PC-3 (cell line): ENCODE data around the gene BIK. TPM values are rescaled to one million over a fixed set of nuclear protein-coding genes. Genes with fewer than 3 reads are reported as not detected.

Source experiments
- ATAC-seq: fragments of 200-7000 bp; cut with Tn5 transposase; 2 replicates; pipeline ENCODE4 v1.9.1; 2020; ENCODE audit warnings: mild to moderate bottlenecking, moderate library complexity
- BruUV-seq: library from RNA; stranded (reverse); fragments of 400-500 nt; replicated peaks from 2 replicates; lab custom pipeline; 2021; lab: Mats Ljungman, UMichigan
- CTCF ChIA-PET: fragments of 300-600 bp; sonication (Branson Sonifier 250); formaldehyde crosslinking; loops from one replicate; lab custom pipeline; 2022; ENCODE audit warnings: antibody characterized with exemption; lab: Charles Lee
- POLR2A ChIA-PET: fragments of 300-600 bp; sonication (Branson Sonifier 250); formaldehyde crosslinking; loops from one replicate; lab custom pipeline; 2022; ENCODE audit warnings: antibody characterized with exemption; ENCODE audit not compliant: unreplicated experiment; lab: Charles Lee
- DNase-seq: peaks from one replicate; pipeline ENCODE4 v3.0.0-alpha.2; 2015
- H2AFZ ChIP-seq: fragments of 300-600 bp; sonication (generic); 2 replicates; pipeline ENCODE4 v1.6.0; 2016; ENCODE audit warnings: antibody characterized with exemption, low read length
- H3F3A ChIP-seq: fragments of 300-600 bp; sonication (generic); one replicate; pipeline ENCODE4 v1.6.0; 2017; ENCODE audit warnings: antibody characterized with exemption, low read length, control low read depth, mild to moderate bottlenecking; ENCODE audit not compliant: unreplicated experiment
- H3K27ac ChIP-seq: fragments of 300-600 bp; sonication (generic); 2 replicates; pipeline ENCODE4 v1.5.1; 2016; ENCODE audit warnings: mild to moderate bottlenecking, low read length
- H3K27me3 ChIP-seq: fragments of 300-600 bp; sonication (generic); 2 replicates; pipeline ENCODE4 v1.6.1; 2016; ENCODE audit warnings: low read length, mixed read lengths
- H3K36me3 ChIP-seq: fragments of 300-600 bp; sonication (generic); 2 replicates; pipeline ENCODE4 v1.6.1; 2016; ENCODE audit warnings: low read depth, mixed run types, low read length, mixed read lengths
- H3K4me1 ChIP-seq: fragments of 300-600 bp; sonication (generic); 2 replicates; pipeline ENCODE4 v1.5.1; 2016; ENCODE audit warnings: low read length; ENCODE audit not compliant: insufficient read depth
- H3K4me2 ChIP-seq: fragments of 300-600 bp; sonication (generic); 2 replicates; pipeline ENCODE4 v1.6.0; 2016; ENCODE audit warnings: low read length
- H3K4me3 ChIP-seq: fragments of 300-600 bp; sonication (generic); 2 replicates; pipeline ENCODE4 v1.5.1; 2016; ENCODE audit warnings: mild to moderate bottlenecking, low read length, mixed read lengths
- H3K79me2 ChIP-seq: fragments of 300-600 bp; sonication (generic); 2 replicates; pipeline ENCODE4 v1.6.1; 2017; ENCODE audit warnings: low read length, mixed read lengths
- H3K9ac ChIP-seq: fragments of 300-600 bp; sonication (generic); 2 replicates; pipeline ENCODE4 v1.6.0; 2016; ENCODE audit warnings: mild to moderate bottlenecking, low read length
- H3K9me2 ChIP-seq: fragments of 300-600 bp; sonication (generic); replicated peaks from 2 replicates; pipeline ENCODE4 v1.6.1; 2016; ENCODE audit warnings: mixed run types, low read length, mixed read lengths
- H3K9me3 ChIP-seq: fragments of 300-600 bp; sonication (generic); 2 replicates; pipeline ENCODE4 v1.6.1; 2016; ENCODE audit warnings: low read length, mixed read lengths
- H4K20me1 ChIP-seq: fragments of 300-600 bp; sonication (generic); 2 replicates; pipeline ENCODE4 v1.6.1; 2016; ENCODE audit warnings: low read length, mixed read lengths
- EZH2 ChIP-seq: fragments of 300-600 bp; sonication (generic); IDR thresholded peaks from one replicate; pipeline ENCODE4 v1.6.1; 2017; ENCODE audit warnings: antibody characterized with exemption, mild to moderate bottlenecking, low read length; ENCODE audit not compliant: unreplicated experiment
- EZH2phosphoT487 ChIP-seq: fragments of 300-600 bp; sonication (generic); IDR thresholded peaks from 2 replicates; pipeline ENCODE4 v1.6.1; 2018; ENCODE audit warnings: mild to moderate bottlenecking, antibody characterized with exemption, low read length, borderline replicate concordance
- intact Hi-C: fragments of 100-400 bp; cut with micrococcal nuclease; formaldehyde crosslinking; loops from 2 replicates; pipeline ENCODE4 v1.9.0; 2023
- total RNA-seq: library from RNA; depleted of rRNA; stranded (reverse); fragments of >200 nt; gene quantifications from 2 replicates; pipeline ENCODE4 v1.2.3, GENCODE V29; 2014
- TF ChIP-seq, protein P1 (sequence below): fragments of 300-600 bp; sonication (generic); conservative IDR thresholded peaks from 2 replicates; pipeline ENCODE4 v1.5.1; 2017; ENCODE audit warnings: antibody characterized with exemption, low read depth, mild to moderate bottlenecking, low read length

The BIK gene
- total RNA-seq, 1 experiment from 2014 or later, result 24.6 TPM

DNA sequence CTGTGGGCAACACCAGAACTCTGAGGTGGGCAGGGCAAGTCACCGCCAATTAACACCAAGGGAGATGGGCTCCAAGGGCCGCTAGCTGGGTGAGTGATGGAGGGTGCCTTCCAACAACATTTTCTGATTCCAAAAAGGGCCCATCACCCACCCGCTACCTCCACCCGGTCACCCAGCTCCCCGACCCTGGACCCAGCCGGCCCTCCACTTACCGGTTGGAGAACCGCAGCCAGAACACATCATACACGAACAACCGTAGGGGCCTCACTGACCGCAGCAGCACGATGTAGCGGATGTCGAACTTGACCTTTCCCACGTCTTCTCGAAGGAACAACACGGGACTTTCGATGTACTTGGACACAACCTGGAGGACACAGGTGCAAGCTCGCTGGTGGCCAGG lies 61.6 kb downstream of the BIK start:
- H4K20me1 ChIP-seq, result no peaks in the 10 kb centered on the region
- H3F3A ChIP-seq, result no peaks in the 10 kb centered on the region
- no TSS peak for BruUV-seq
- H3K9ac ChIP-seq, result no peak overlapping the region
- H2AFZ ChIP-seq, result no peak overlapping the region
- DNase-seq, result no peak
- intact Hi-C loops, result no loop called here
- no peak for ATAC-seq
- H3K9me2 ChIP-seq, result no peaks in the 10 kb centered on the region
- H3K4me2 ChIP-seq, result no peak overlapping the region
- H3K36me3 ChIP-seq, result no peaks in the 10 kb centered on the region
- no peak for TF ChIP-seq EZH2phosphoT487
- no peak for TF ChIP-seq EZH2
- TF ChIP-seq, protein P1, sequence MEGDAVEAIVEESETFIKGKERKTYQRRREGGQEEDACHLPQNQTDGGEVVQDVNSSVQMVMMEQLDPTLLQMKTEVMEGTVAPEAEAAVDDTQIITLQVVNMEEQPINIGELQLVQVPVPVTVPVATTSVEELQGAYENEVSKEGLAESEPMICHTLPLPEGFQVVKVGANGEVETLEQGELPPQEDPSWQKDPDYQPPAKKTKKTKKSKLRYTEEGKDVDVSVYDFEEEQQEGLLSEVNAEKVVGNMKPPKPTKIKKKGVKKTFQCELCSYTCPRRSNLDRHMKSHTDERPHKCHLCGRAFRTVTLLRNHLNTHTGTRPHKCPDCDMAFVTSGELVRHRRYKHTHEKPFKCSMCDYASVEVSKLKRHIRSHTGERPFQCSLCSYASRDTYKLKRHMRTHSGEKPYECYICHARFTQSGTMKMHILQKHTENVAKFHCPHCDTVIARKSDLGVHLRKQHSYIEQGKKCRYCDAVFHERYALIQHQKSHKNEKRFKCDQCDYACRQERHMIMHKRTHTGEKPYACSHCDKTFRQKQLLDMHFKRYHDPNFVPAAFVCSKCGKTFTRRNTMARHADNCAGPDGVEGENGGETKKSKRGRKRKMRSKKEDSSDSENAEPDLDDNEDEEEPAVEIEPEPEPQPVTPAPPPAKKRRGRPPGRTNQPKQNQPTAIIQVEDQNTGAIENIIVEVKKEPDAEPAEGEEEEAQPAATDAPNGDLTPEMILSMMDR, result no peak
- POLR2A ChIA-PET, result no interaction called here
- no peak overlapping the region for H3K27ac ChIP-seq
- no peaks in the 10 kb centered on the region for H3K27me3 ChIP-seq
- no peak overlapping the region for H3K4me3 ChIP-seq
- no peaks in the 10 kb centered on the region for H3K9me3 ChIP-seq
- CTCF ChIA-PET, result no interaction called here
- no peaks in the 10 kb centered on the region for H3K4me1 ChIP-seq
- H3K79me2 ChIP-seq, result no peaks in the 10 kb centered on the region

DNA sequence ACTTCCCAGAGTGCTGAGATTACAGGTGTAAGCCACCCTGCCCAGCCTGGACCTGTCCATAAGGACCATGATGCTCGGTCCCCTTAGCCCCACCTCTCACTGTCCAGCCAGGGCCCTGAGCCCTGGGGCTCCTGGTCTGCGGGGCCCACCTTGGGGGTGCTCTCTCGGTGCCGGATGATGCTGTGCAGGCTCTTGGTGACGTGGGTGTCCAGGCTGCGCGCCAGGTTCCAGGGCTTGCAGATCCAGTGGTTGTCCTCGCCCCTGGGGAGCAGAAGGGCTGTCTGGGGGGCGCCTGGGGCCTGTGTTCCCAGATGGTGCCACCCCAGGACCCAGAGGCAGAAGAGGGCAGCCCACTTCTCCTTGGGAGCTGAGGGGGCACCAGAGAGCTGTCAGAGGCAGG lies 63.0 kb downstream of the BIK start:
- H3F3A ChIP-seq, result no peaks in the 10 kb centered on the region
- H3K9me3 ChIP-seq, result no peaks in the 10 kb centered on the region
- ChIA-PET POLR2A (no interaction called here), CTCF (no interaction called here)
- no peak for TF ChIP-seq EZH2phosphoT487
- TF ChIP-seq, protein P1, result no peak
- no peak for TF ChIP-seq EZH2
- no peak for DNase-seq
- H2AFZ ChIP-seq, result no peak overlapping the region
- H3K36me3 ChIP-seq, result no peaks in the 10 kb centered on the region
- H3K4me1 ChIP-seq, result no peaks in the 10 kb centered on the region
- H3K9ac ChIP-seq, result no peak overlapping the region
- H3K27ac ChIP-seq, result no peak overlapping the region
- H3K27me3 ChIP-seq, result no peaks in the 10 kb centered on the region
- ATAC-seq, result no peak
- no peaks in the 10 kb centered on the region for H3K79me2 ChIP-seq
- H3K4me3 ChIP-seq, result no peak overlapping the region
- H3K9me2 ChIP-seq, result no peaks in the 10 kb centered on the region
- no peak overlapping the region for H3K4me2 ChIP-seq
- intact Hi-C loops, result no loop called here
- H4K20me1 ChIP-seq, result no peaks in the 10 kb centered on the region
- BruUV-seq, result no TSS peak

DNA sequence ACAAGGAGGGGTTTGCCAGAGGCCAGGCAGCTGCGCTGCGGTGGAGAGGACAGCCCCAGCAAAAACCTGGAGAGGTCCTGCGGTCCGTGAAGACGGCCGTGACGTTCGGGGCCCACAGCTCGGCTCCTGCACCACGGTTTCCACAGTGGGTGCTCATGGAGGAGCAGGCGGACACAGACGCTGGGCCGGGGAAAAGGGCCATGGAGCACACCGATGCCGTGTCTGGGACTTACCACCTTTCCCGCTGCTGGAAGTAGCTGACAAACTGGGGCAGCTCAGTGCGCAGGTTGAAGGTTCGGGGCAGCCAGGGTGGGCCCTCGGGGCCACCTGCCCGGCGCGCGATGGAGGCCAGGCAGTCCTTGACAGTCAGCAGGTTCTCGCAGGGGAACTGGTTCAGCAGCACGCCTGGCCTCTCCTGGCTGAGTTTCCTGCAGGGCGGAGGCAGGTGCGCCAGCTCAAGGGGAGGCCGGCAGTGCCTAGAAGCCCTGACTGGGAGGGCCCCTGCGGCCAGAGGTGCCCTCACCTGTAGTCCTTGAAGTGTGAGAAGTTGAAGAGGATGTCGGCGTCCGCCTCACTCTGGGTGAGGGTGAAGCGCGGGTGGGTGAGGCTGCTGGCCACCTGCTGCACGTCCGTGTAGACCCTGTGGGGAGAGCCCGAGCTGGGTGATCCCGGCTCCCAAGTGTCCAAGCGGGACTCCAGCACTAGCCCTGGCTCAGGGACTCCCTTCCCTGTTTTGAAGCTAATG lies 63.6 kb downstream of the BIK start:
- H3K4me2 ChIP-seq, result no peak overlapping the region
- BruUV-seq, result no TSS peak
- no peaks in the 10 kb centered on the region for H3F3A ChIP-seq
- no peaks in the 10 kb centered on the region for H3K9me2 ChIP-seq
- intact Hi-C loops, result no loop called here
- ChIA-PET POLR2A (no interaction called here), CTCF (no interaction called here)
- no peak overlapping the region for H3K4me3 ChIP-seq
- no peak for TF ChIP-seq EZH2phosphoT487
- no peak for TF ChIP-seq EZH2
- TF ChIP-seq, protein P1, result no peak
- H3K79me2 ChIP-seq, result no peaks in the 10 kb centered on the region
- no peaks in the 10 kb centered on the region for H4K20me1 ChIP-seq
- H3K4me1 ChIP-seq, result no peaks in the 10 kb centered on the region
- H3K36me3 ChIP-seq, result no peaks in the 10 kb centered on the region
- H3K27me3 ChIP-seq, result no peaks in the 10 kb centered on the region
- DNase-seq (no peak), ATAC-seq (no peak)
- no peaks in the 10 kb centered on the region for H3K9me3 ChIP-seq
- no peak overlapping the region for H3K27ac ChIP-seq
- no peak overlapping the region for H3K9ac ChIP-seq
- H2AFZ ChIP-seq, result no peak overlapping the region
